Glutamatergic neuron (in vitro differentiated cells): ENCODE data around the gene LRIG2. TPM values are rescaled to one million over a fixed set of nuclear protein-coding genes. Genes with fewer than 3 reads are reported as not detected.

Source experiments
- DNase-seq: peaks from one replicate; pipeline ENCODE4 v3.0.0; 2022
- H3K27ac Mint-ChIP-seq: one replicate; pipeline ENCODE4 v1.8.0; 2020; ENCODE audit warnings: mild to moderate bottlenecking, mixed read lengths, inconsistent platforms; ENCODE audit not compliant: unreplicated experiment
- H3K27me3 Mint-ChIP-seq: one replicate; pipeline ENCODE4 v1.8.0; 2020; ENCODE audit warnings: mild to moderate bottlenecking, moderate library complexity, mixed read lengths, inconsistent platforms; ENCODE audit not compliant: unreplicated experiment
- H3K36me3 Mint-ChIP-seq: one replicate; pipeline ENCODE4 v1.8.0; 2020; ENCODE audit warnings: mild to moderate bottlenecking, mixed read lengths, inconsistent platforms; ENCODE audit not compliant: unreplicated experiment
- H3K4me1 Mint-ChIP-seq: one replicate; pipeline ENCODE4 v1.8.0; 2020; ENCODE audit warnings: mild to moderate bottlenecking, low read depth, mixed read lengths, inconsistent platforms; ENCODE audit not compliant: unreplicated experiment
- H3K4me3 Mint-ChIP-seq: one replicate; pipeline ENCODE4 v1.8.0; 2020; ENCODE audit warnings: mild to moderate bottlenecking, mixed read lengths, inconsistent platforms; ENCODE audit not compliant: unreplicated experiment
- H3K9me3 Mint-ChIP-seq: one replicate; pipeline ENCODE4 v1.8.0; 2020; ENCODE audit warnings: mild to moderate bottlenecking, moderate library complexity, mixed read lengths, inconsistent platforms; ENCODE audit not compliant: unreplicated experiment
- CTCF ChIP-seq: fragments of 200-600 bp; sonication (generic); IDR thresholded peaks from one replicate; pipeline ENCODE4 v1.5.0; 2021; ENCODE audit not compliant: partially characterized antibody, unreplicated experiment
- total RNA-seq: library from RNA; stranded (reverse); fragmentation: NEBNext Ultra II Directional; extraction: Animal tissue kit (Norgen Biotek cat#: 25700); gene quantifications from one replicate; pipeline ENCODE4 v1.2.1, GENCODE V29; 2021; ENCODE audit not compliant: unreplicated experiment

Gene LRIG2
- total RNA-seq, 1 donor from 2014 or later: 23.4 TPM

GRCh38 chr1:113095790-113096455 lies 22.9 kb downstream of the LRIG2 start:
- no peak for DNase-seq
- Mint-ChIP-seq H3K36me3 (no peaks in the 10 kb centered on the region), H3K4me3 (no peak overlapping the region), H3K9me3 (no peaks in the 10 kb centered on the region), H3K27me3 (no peaks in the 10 kb centered on the region), H3K27ac (no peak overlapping the region), H3K4me1 (no peaks in the 10 kb centered on the region)
- TF ChIP-seq CTCF: no peak

- TF ChIP-seq CTCF: no peak
- Mint-ChIP-seq H3K27me3 (no peaks in the 10 kb centered on the region), H3K4me1 (no peaks in the 10 kb centered on the region), H3K4me3 (no peak overlapping the region), H3K36me3 (no peaks in the 10 kb centered on the region), H3K27ac (no peak overlapping the region), H3K9me3 (no peaks in the 10 kb centered on the region)
- DNase-seq: no peak
Measured at GRCh38 chr1:113096493-113096892, 23.5 kb downstream of the LRIG2 start.

GRCh38 chr1:113101588-113101987 lies 28.6 kb downstream of the LRIG2 start:
- H3K4me1 Mint-ChIP-seq: no peaks in the 10 kb centered on the region
- no peak overlapping the region for H3K4me3 Mint-ChIP-seq
- no peak for TF ChIP-seq CTCF
- no peaks in the 10 kb centered on the region for H3K27me3 Mint-ChIP-seq
- no peak overlapping the region for H3K27ac Mint-ChIP-seq
- no peak for DNase-seq
- H3K9me3 Mint-ChIP-seq: peaks cover 2% of the 10 kb centered on the region
- H3K36me3 Mint-ChIP-seq: no peaks in the 10 kb centered on the region

GRCh38 chr1:113103048-113103447 lies 30.1 kb downstream of the LRIG2 start:
- Mint-ChIP-seq H3K27me3 (no peaks in the 10 kb centered on the region), H3K9me3 (peaks cover 2% of the 10 kb centered on the region), H3K36me3 (no peaks in the 10 kb centered on the region), H3K27ac (no peak overlapping the region), H3K4me1 (no peaks in the 10 kb centered on the region), H3K4me3 (no peak overlapping the region)
- DNase-seq: no peak
- TF ChIP-seq CTCF: no peak

GRCh38 chr1:113103977-113104376 lies 31.0 kb downstream of the LRIG2 start:
- Mint-ChIP-seq H3K36me3 (no peaks in the 10 kb centered on the region), H3K9me3 (peaks cover 2% of the 10 kb centered on the region), H3K4me1 (no peaks in the 10 kb centered on the region), H3K27me3 (no peaks in the 10 kb centered on the region), H3K4me3 (no peak overlapping the region), H3K27ac (no peak overlapping the region)
- no peak for DNase-seq
- TF ChIP-seq CTCF: no peak
